GM12892 (cell line): ENCODE results near the gene NPC1L1.
A peak's percentile ranks its signal among the peaks of the same experiment; 100 is the strongest.

ENCODE experiments used
- POLR2A ChIP-seq: IDR thresholded peaks from 2 replicates; pipeline ENCODE4 v1.6.1; 2011; ENCODE audit warnings: low read depth, low read length, control low read depth
- POLR2AphosphoS5 ChIP-seq: IDR thresholded peaks from 2 replicates; pipeline ENCODE4 v1.6.1; 2011; ENCODE audit warnings: low read depth, low read length, control low read depth
- TAF1 ChIP-seq: IDR thresholded peaks from 2 replicates; pipeline ENCODE4 v1.6.1; 2011; ENCODE audit warnings: low read depth, mild to moderate bottlenecking, control low read depth, low read length, borderline replicate concordance

DNA sequence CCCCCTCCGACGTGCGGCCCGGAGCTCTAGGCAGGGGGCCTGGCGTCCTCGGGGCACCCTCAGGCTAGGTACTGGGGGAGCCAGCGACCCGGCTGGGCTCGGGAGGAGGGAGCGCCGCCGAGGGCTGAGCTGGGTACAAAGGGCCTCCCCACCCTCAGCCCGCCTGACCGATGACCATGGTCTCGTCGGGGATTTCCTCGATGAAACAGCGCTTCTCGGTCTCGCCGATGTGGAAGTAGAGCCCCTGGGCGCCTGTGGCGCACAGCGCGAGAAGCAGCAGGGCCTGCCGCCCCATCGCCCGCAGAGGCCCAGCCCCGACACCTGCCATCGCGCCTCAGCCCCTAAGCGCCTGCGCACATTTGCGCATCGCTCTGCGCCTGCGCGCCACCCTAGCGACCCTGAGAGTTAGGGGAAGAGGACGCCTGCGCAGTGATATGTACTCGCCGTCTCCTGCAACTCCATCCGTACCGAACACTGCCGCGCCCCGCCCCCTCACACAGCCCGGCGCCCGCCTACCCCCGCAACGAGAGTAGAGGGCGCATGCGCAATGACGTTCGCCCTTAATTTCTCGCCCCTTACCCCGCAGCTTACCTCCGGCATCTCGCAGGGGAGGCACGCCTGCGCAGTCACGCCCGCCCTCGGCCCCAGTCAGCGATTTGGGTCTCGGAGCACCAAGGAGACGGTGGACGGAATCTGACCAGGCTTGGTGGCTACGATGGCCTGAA lies 40.9 kb upstream of the NPC1L1 start, which contains the start of gene TMED4:
- peak; percentile 96 for TF ChIP-seq POLR2A
- peak; percentile 93 for TF ChIP-seq POLR2AphosphoS5
- TF ChIP-seq TAF1, result peak; percentile 20
